K562 (cell line): ENCODE data around the gene AKIRIN1. TPM values are rescaled to one million over a fixed set of nuclear protein-coding genes. Genes with fewer than 3 reads are reported as not detected.

Experiments
- CTCF ChIP-seq, 3 experiments: IDR thresholded peaks in 2 of 3; conservative IDR thresholded peaks in 1 of 3; 2 replicates each; pipeline ENCODE4 v1.5.1; 2011 to 2012; ENCODE audit warnings: low read length in 3 of 3, mild to moderate bottlenecking in 3 of 3, control low read depth in 2 of 3, improper control_type of control experiment in 1 of 3, inconsistent platforms in 1 of 3, low read depth in 1 of 3, mixed read lengths in 1 of 3, moderate library complexity in 1 of 3; ENCODE audit not compliant: insufficient read depth in 2 of 3
- KAT7 ChIP-seq: sonication (generic); formaldehyde crosslinking; IDR thresholded peaks from 2 replicates; pipeline ENCODE4 v1.8.0; 2022; ENCODE audit warnings: missing genetic modification reagents, mild to moderate bottlenecking, borderline replicate concordance
- MIER1 ChIP-seq: fragments of 450-650 bp; IDR thresholded peaks from 2 replicates; pipeline ENCODE4 v1.6.1; 2016; ENCODE audit warnings: antibody characterized with exemption, mild to moderate bottlenecking, low read depth
- PKNOX1 ChIP-seq: fragments of 450-650 bp; IDR thresholded peaks from 2 replicates; pipeline ENCODE4 v1.6.1; 2016
- SP1 ChIP-seq: sonication (generic); formaldehyde crosslinking; IDR thresholded peaks from 2 replicates; pipeline ENCODE4 v1.8.1; 2022; ENCODE audit warnings: mild to moderate bottlenecking, missing genetic modification reagents
- ZBTB26 ChIP-seq: fragments of 450-650 bp; formaldehyde crosslinking; IDR thresholded peaks from 2 replicates; pipeline ENCODE4 v1.4.0; 2022; ENCODE audit warnings: missing genetic modification characterization
- polyA plus RNA-seq, 8 experiments: library from polyadenylated mRNA; depleted of rRNA in 4 of 8; stranded (reverse) in 5 of 8; unstranded in 3 of 8; fragments of >200 nt; fragmentation: Nextera tagmentation in 2 of 8; fragmentation: Illumina TruSeq in 1 of 8; extraction: Ambion mirVana in 2 of 8; extraction: Trizol in 1 of 8; gene quantifications; 2 replicates each; pipeline versions ENCODE4 v1.2.1 to v1.2.3, GENCODE V29; 2011 to 2014; ENCODE audit warnings: inconsistent platforms in 1 of 8, missing spikeins in 1 of 8
- total RNA-seq, 7 experiments: library from RNA; depleted of rRNA in 6 of 7; stranded (reverse); fragments of >200 nt in 6 of 7; fragmentation: Illumina TruSeq in 2 of 7; extraction: Trizol in 2 of 7; gene quantifications; 2 replicates each; pipeline versions ENCODE4 v1.2.1 to v1.2.3, GENCODE V29; 2011 to 2021; ENCODE audit warnings: low replicate concordance in 1 of 7

The AKIRIN1 gene
- total and polyA plus RNA-seq, 9 of the 15 experiments (the other 6 are each of a cell fraction or from before 2014, with no cell fraction given), result 11.5 to 139 (median 83.4) TPM

GRCh38 chr1:38992412-38993111 lies 1.5 kb downstream of the AKIRIN1 start (continued):
- TF ChIP-seq PKNOX1 (no peak), SP1 (CRISPR knock-in tag) (no peak), ZBTB26 (0 out of 2 replicates have a peak, but pooled peaks have one; percentile 46), KAT7 (CRISPR knock-in tag) (peak; percentile 63; the same call in 1 of the 2 replicates), CTCF (IDR thresholded peaks at IDR 0.05 in 2 of 3, conservative IDR thresholded peaks at IDR 0.05 in 1 of 3; ENCODE audit: insufficient read depth in 2 of 3, low read depth in 1 of 3, low read length in 3 of 3) (no peak), MIER1 (0 out of 2 replicates have a peak, but pooled peaks have one; percentile 11)
